Measurements from ENCODE around the gene MTMR3.

- TF ChIP-seq CTCF (IDR thresholded peaks at IDR 0.05) (no peak), POLR2A (IDR thresholded peaks at IDR 0.05) (no peak), EP300 (IDR thresholded peaks at IDR 0.05) (no peak), POLR2AphosphoS5 (IDR thresholded peaks at IDR 0.05) (no peak)
These were observed 15.7 kb upstream of the MTMR3 start for GRCh38 chr22:29867260-29867659.

All from gastroesophageal sphincter (tissue), 3 donors.